GM18502 (cell line): ENCODE data around the gene PHLPP1.
"Not testable (repeated sequence)": the region's sequence is repeated elsewhere in the genome, so short reads cannot be mapped to it uniquely, and the experiment has no call there.

Experiments
- ATAC-seq: cut with Tn5 transposase; IDR thresholded peaks from one replicate; pipeline ENCODE4 v1.9.1; 2021; ENCODE audit warnings: mild to moderate bottlenecking; ENCODE audit not compliant: unreplicated experiment, poor library complexity

PHLPP1 gene

GRCh38 chr18:62876828-62877227, 161.5 kb downstream of the PHLPP1 start:
- no peak for ATAC-seq

- ATAC-seq, result no peak
These were observed 162.3 kb downstream of the PHLPP1 start for GRCh38 chr18:62877411-62878221.

- no peak for ATAC-seq
These were observed 163.0 kb downstream of the PHLPP1 start for GRCh38 chr18:62878305-62878704.

- ATAC-seq, result no peak
These were observed 164.7 kb downstream of the PHLPP1 start for GRCh38 chr18:62880034-62880433.

GRCh38 chr18:62880673-62881364, 165.5 kb downstream of the PHLPP1 start:
- ATAC-seq, result no peak

- ATAC-seq, result no peak
These were observed 166.2 kb downstream of the PHLPP1 start for GRCh38 chr18:62881509-62882016.

- ATAC-seq, result no peak
These were observed 168.8 kb downstream of the PHLPP1 start for GRCh38 chr18:62883937-62884735.

GRCh38 chr18:62885804-62886203, 170.5 kb downstream of the PHLPP1 start:
- ATAC-seq, result no peak

GRCh38 chr18:62894681-62895390, 179.5 kb downstream of the PHLPP1 start:
- ATAC-seq, result no peak

GRCh38 chr18:62897153-62897552, 181.8 kb downstream of the PHLPP1 start:
- ATAC-seq, result no peak

- ATAC-seq, result no peak
These were observed 183.0 kb downstream of the PHLPP1 start for GRCh38 chr18:62898359-62898758.

- ATAC-seq, result no peak
These were observed 184.2 kb downstream of the PHLPP1 start for GRCh38 chr18:62899534-62899933.

- no peak for ATAC-seq
These were observed 185.0 kb downstream of the PHLPP1 start for GRCh38 chr18:62900132-62900883.

- ATAC-seq, result no peak
These were observed 187.4 kb downstream of the PHLPP1 start for GRCh38 chr18:62902776-62903175.

GRCh38 chr18:62904396-62905285, 189.3 kb downstream of the PHLPP1 start:
- ATAC-seq, result no peak

GRCh38 chr18:62912885-62913284, 197.5 kb downstream of the PHLPP1 start:
- no peak for ATAC-seq

GRCh38 chr18:62913824-62914223, 198.5 kb downstream of the PHLPP1 start:
- not testable (repeated sequence) for ATAC-seq

GRCh38 chr18:62914871-62915392, 199.6 kb downstream of the PHLPP1 start:
- no peak for ATAC-seq
